MCF 10A (cell line): Measurements from ENCODE around the gene ITGB4. TPM values are rescaled to one million over a fixed set of nuclear protein-coding genes. Genes with fewer than 3 reads are reported as not detected.
A peak's percentile ranks its signal among the peaks of the same experiment; 100 is the strongest.

Source experiments
- BruUV-seq: library from RNA; stranded (reverse); fragments of 400-500 nt; replicated peaks from 2 replicates; lab custom pipeline; 2021; lab: Mats Ljungman, UMichigan
- CTCF ChIA-PET: fragments of 300-600 bp; sonication (Branson Sonifier 250); formaldehyde crosslinking; extraction: SDS; loops from one replicate; lab custom pipeline; 2021; ENCODE audit warnings: antibody characterized with exemption, inconsistent platforms; lab: Yijun Ruan, JAX
- POLR2A ChIA-PET: fragments of 300-600, 350-650 bp; sonication (Branson Sonifier 250); formaldehyde crosslinking; extraction: SDS; loops from one replicate; lab custom pipeline; 2020; ENCODE audit warnings: antibody characterized with exemption, inconsistent platforms; lab: Yijun Ruan, JAX
- DNase-seq: peaks from one replicate; pipeline ENCODE4 v3.0.0-alpha.2; 2018; ENCODE audit not compliant: unreplicated experiment
- H3K27ac Mint-ChIP-seq: one replicate; pipeline ENCODE4 v1.8.0; 2022; ENCODE audit warnings: mild to moderate bottlenecking, low read depth, mixed read lengths; ENCODE audit not compliant: unreplicated experiment
- H3K27me3 Mint-ChIP-seq: one replicate; pipeline ENCODE4 v1.8.0; 2022; ENCODE audit warnings: mixed read lengths; ENCODE audit not compliant: insufficient read depth, unreplicated experiment
- H3K36me3 Mint-ChIP-seq: one replicate; pipeline ENCODE4 v1.8.0; 2022; ENCODE audit warnings: mild to moderate bottlenecking, moderate library complexity, mixed read lengths; ENCODE audit not compliant: insufficient read depth, unreplicated experiment
- H3K4me1 Mint-ChIP-seq: one replicate; pipeline ENCODE4 v1.8.0; 2022; ENCODE audit warnings: mixed read lengths; ENCODE audit not compliant: insufficient read depth, unreplicated experiment
- H3K4me3 Mint-ChIP-seq: one replicate; pipeline ENCODE4 v1.8.0; 2022; ENCODE audit warnings: mild to moderate bottlenecking, moderate library complexity, mixed read lengths; ENCODE audit not compliant: unreplicated experiment
- H3K9me3 Mint-ChIP-seq: one replicate; pipeline ENCODE4 v1.8.0; 2022; ENCODE audit warnings: mixed read lengths; ENCODE audit not compliant: unreplicated experiment
- CTCF ChIP-seq: fragments of 200-600 bp; IDR thresholded peaks from one replicate; pipeline ENCODE4 v1.8.0; 2022; ENCODE audit warnings: antibody characterized with exemption, mild to moderate bottlenecking; ENCODE audit not compliant: unreplicated experiment
- intact Hi-C: fragments of 100-400 bp; cut with micrococcal nuclease; formaldehyde crosslinking; loops from 2 replicates; pipeline ENCODE4 v1.14.1; 2022
- total RNA-seq: library from RNA; stranded (reverse); gene quantifications from 2 replicates; pipeline ENCODE4 v1.2.3, GENCODE V29; 2022

Gene ITGB4
- total RNA-seq, 1 experiment from 2014 or later = 1,054 TPM

- TF ChIP-seq CTCF = no peak
- ChIA-PET POLR2A (interaction anchor here (0.8 to 26.7 kb wide), 8 partner anchors 19 to 168 kb away, joined by 4 to 748 read pairs (median 9); partner anchors contain the start of genes ITGB4, RECQL5, SAP30BP and WBP2), CTCF (interaction anchor here (1.5 to 2.7 kb wide), 3 partner anchors 8 to 62 kb away, joined by 3 to 11 read pairs (median 10); partner anchors contain the start of gene ITGB4)
- Mint-ChIP-seq H3K9me3 (no peaks in the 10 kb centered on the region), H3K4me1 (peaks cover 75% of the 10 kb centered on the region), H3K27me3 (no peaks in the 10 kb centered on the region), H3K4me3 (peak overlapping the region; percentile 0), H3K36me3 (peaks cover 35% of the 10 kb centered on the region), H3K27ac (peak overlapping the region; percentile 90)
- BruUV-seq = TSS peak; percentile 12
- intact Hi-C loops = no loop called here
- DNase-seq = peak; percentile 81
Observed at GRCh38 chr17:75688209-75688825, 32.9 kb upstream of the ITGB4 start.

GRCh38 chr17:75689441-75689873 lies 31.8 kb upstream of the ITGB4 start:
- Mint-ChIP-seq H3K4me1 (peaks cover 75% of the 10 kb centered on the region), H3K27me3 (no peaks in the 10 kb centered on the region), H3K27ac (peak overlapping the region; percentile 90), H3K4me3 (peak overlapping the region; percentile 61), H3K36me3 (peaks cover 37% of the 10 kb centered on the region), H3K9me3 (no peaks in the 10 kb centered on the region)
- BruUV-seq = no TSS peak
- peak; percentile 94 for DNase-seq
- TF ChIP-seq CTCF = no peak
- intact Hi-C loops = no loop called here
- ChIA-PET CTCF (interaction anchor here (0.5 to 2.7 kb wide), 5 partner anchors 10 to 148 kb away, joined by 3 to 11 read pairs (median 5); partner anchors contain the start of gene ITGB4), POLR2A (interaction anchor here (0.5 to 26.7 kb wide), 11 partner anchors 18 to 166 kb away, joined by 3 to 748 read pairs (median 7); partner anchors contain the start of genes ITGB4, RECQL5, SAP30BP and WBP2)

GRCh38 chr17:75691371-75691791 lies 29.9 kb upstream of the ITGB4 start:
- POLR2A ChIA-PET = interaction anchor here (1.3 to 26.7 kb wide), 4 partner anchors 36 to 164 kb away, joined by 3 to 748 read pairs (median 10); partner anchors contain the start of genes ITGB4 and WBP2
- H3K27me3 Mint-ChIP-seq = no peaks in the 10 kb centered on the region
- CTCF ChIA-PET = interaction anchor here (0.6 to 5.6 kb wide), 3 partner anchors 17 to 57 kb away, joined by 3 to 32 read pairs (median 3); partner anchors contain the start of gene ITGB4

More at GRCh38 chr17:75691371-75691791, 29.9 kb upstream of the ITGB4 start:
- H3K36me3 Mint-ChIP-seq = peaks cover 50% of the 10 kb centered on the region
- no TSS peak for BruUV-seq
- H3K4me3 Mint-ChIP-seq = peak overlapping the region; percentile 16
- peaks cover 74% of the 10 kb centered on the region for H3K4me1 Mint-ChIP-seq
- no peaks in the 10 kb centered on the region for H3K9me3 Mint-ChIP-seq
- TF ChIP-seq CTCF = no peak
- peak overlapping the region; percentile 94 for H3K27ac Mint-ChIP-seq
- intact Hi-C loops = no loop called here
- peak; percentile 85 for DNase-seq
